HG03066 (cell line): ENCODE measurements around the gene ZFPM1.
"Not testable (repeated sequence)": the region's sequence is repeated elsewhere in the genome, so short reads cannot be mapped to it uniquely, and the experiment has no call there.

Experiments used
- ATAC-seq: cut with Tn5 transposase; IDR thresholded peaks from one replicate; pipeline ENCODE4 v1.9.1; 2021; ENCODE audit warnings: low read depth; ENCODE audit not compliant: unreplicated experiment

The ZFPM1 gene

GRCh38 chr16:88453217-88453531 lies at the start of gene ZFPM1:
Gene ZFPM1 (plus strand): TSS chr16:88453280. CDS start chr16:88453639, 359 bp downstream.
- ATAC-seq, result peak; percentile 16

- no peak for ATAC-seq
Observed at GRCh38 chr16:88403794-88404581, 49.1 kb upstream of the ZFPM1 start.

- ATAC-seq, result no peak
Observed at GRCh38 chr16:88404769-88405168, 48.3 kb upstream of the ZFPM1 start.

- no peak for ATAC-seq
Observed at GRCh38 chr16:88405216-88406060, 47.6 kb upstream of the ZFPM1 start.

- ATAC-seq, result no peak
Observed at GRCh38 chr16:88406096-88407041, 46.7 kb upstream of the ZFPM1 start.

GRCh38 chr16:88407042-88407420 lies 46.0 kb upstream of the ZFPM1 start:
- ATAC-seq, result no peak

- ATAC-seq, result no peak
Observed at GRCh38 chr16:88407807-88408206, 45.3 kb upstream of the ZFPM1 start.

- ATAC-seq, result no peak
Observed at GRCh38 chr16:88408561-88409142, 44.4 kb upstream of the ZFPM1 start.

GRCh38 chr16:88409296-88410065 lies 43.6 kb upstream of the ZFPM1 start:
- no peak for ATAC-seq

GRCh38 chr16:88410297-88410968 lies 42.6 kb upstream of the ZFPM1 start:
- ATAC-seq, result not testable (repeated sequence)

- ATAC-seq, result no peak
Observed at GRCh38 chr16:88411951-88412576, 41.0 kb upstream of the ZFPM1 start.

- ATAC-seq, result no peak
Observed at GRCh38 chr16:88412766-88413165, 40.3 kb upstream of the ZFPM1 start.

- ATAC-seq, result no peak
Observed at GRCh38 chr16:88413231-88413630, 39.8 kb upstream of the ZFPM1 start.

- no peak for ATAC-seq
Observed at GRCh38 chr16:88413631-88414030, 39.4 kb upstream of the ZFPM1 start.

- ATAC-seq, result no peak
Observed at GRCh38 chr16:88414521-88415380, 38.3 kb upstream of the ZFPM1 start.

GRCh38 chr16:88415381-88415705 lies 37.7 kb upstream of the ZFPM1 start:
- ATAC-seq, result no peak

GRCh38 chr16:88415713-88416323 lies 37.3 kb upstream of the ZFPM1 start:
- no peak for ATAC-seq
